Mesenchymal stem cell (in vitro differentiated cells and primary cell): ENCODE data around the gene NUDT19.
"Not testable (repeated sequence)": the region's sequence is repeated elsewhere in the genome, so short reads cannot be mapped to it uniquely, and the experiment has no call there.

Experiments used
- DNase-seq: peaks from one replicate; pipeline ENCODE4 v3.0.0-alpha.2; 2013
- H2AFZ ChIP-seq: one replicate; pipeline ENCODE4 v1.6.1; 2013; ENCODE audit warnings: low read depth, mild to moderate bottlenecking, control low read depth, inconsistent platforms, low read length, moderate library complexity
- H2AK5ac ChIP-seq: 2 replicates; pipeline ENCODE4 v1.6.1; 2013; ENCODE audit warnings: low read length, moderate library complexity, mild to moderate bottlenecking, inconsistent platforms; ENCODE audit not compliant: severe bottlenecking
- H2BK120ac ChIP-seq: one replicate; pipeline ENCODE4 v1.6.1; 2013; ENCODE audit warnings: low read depth, mild to moderate bottlenecking, inconsistent platforms, low read length, moderate library complexity
- H2BK12ac ChIP-seq, 2 experiments: one replicate each; pipeline ENCODE4 v1.6.1; 2013; ENCODE audit warnings: inconsistent platforms in 2 of 2, low read length in 2 of 2, mild to moderate bottlenecking in 2 of 2, moderate library complexity in 2 of 2, control low read depth in 1 of 2
- H2BK15ac ChIP-seq: one replicate; pipeline ENCODE4 v1.6.1; 2013; ENCODE audit warnings: mild to moderate bottlenecking, low read depth, inconsistent platforms; ENCODE audit not compliant: poor library complexity, severe bottlenecking
- H2BK5ac ChIP-seq: 2 replicates; pipeline ENCODE4 v1.6.1; 2013; ENCODE audit warnings: low read depth, mild to moderate bottlenecking, low read length, control low read depth, inconsistent platforms; ENCODE audit not compliant: poor library complexity, severe bottlenecking
- H3K14ac ChIP-seq, 2 experiments: one replicate each; pipeline ENCODE4 v1.6.1; 2013; ENCODE audit warnings: inconsistent platforms in 2 of 2, low read length in 2 of 2, control low read depth in 1 of 2, mild to moderate bottlenecking in 1 of 2, moderate library complexity in 1 of 2
- H3K18ac ChIP-seq, 2 experiments: one replicate each; pipeline ENCODE4 v1.6.1; 2013; ENCODE audit warnings: inconsistent platforms in 2 of 2, low read length in 2 of 2, control low read depth in 1 of 2, low read depth in 1 of 2, mild to moderate bottlenecking in 1 of 2
- H3K23ac ChIP-seq, 2 experiments: one replicate each; pipeline ENCODE4 v1.6.1; 2013; ENCODE audit warnings: inconsistent platforms in 2 of 2, low read length in 2 of 2, mild to moderate bottlenecking in 2 of 2, moderate library complexity in 2 of 2, control low read depth in 1 of 2
- H3K27ac ChIP-seq: 2 replicates; pipeline ENCODE4 v1.5.1; 2013; ENCODE audit warnings: mild to moderate bottlenecking, moderate library complexity, low read length, control low read depth, inconsistent platforms; ENCODE audit not compliant: poor library complexity, severe bottlenecking
- H3K27me3 ChIP-seq, 2 experiments: 2 replicates each; pipeline versions ENCODE4 v1.6.1 to v1.7.0; 2013; ENCODE audit warnings: low read length in 2 of 2, mild to moderate bottlenecking in 2 of 2, moderate library complexity in 2 of 2, control low read depth in 1 of 2, inconsistent platforms in 1 of 2; ENCODE audit not compliant: control insufficient read depth in 1 of 2, insufficient read depth in 1 of 2
- H3K36me3 ChIP-seq, 2 experiments: 2 replicates each; pipeline versions ENCODE4 v1.6.1 to v1.7.0; 2013; ENCODE audit warnings: low read length in 2 of 2, control low read depth in 1 of 2, inconsistent platforms in 1 of 2, low read depth in 1 of 2, mild to moderate bottlenecking in 1 of 2; ENCODE audit not compliant: insufficient read depth in 2 of 2, control insufficient read depth in 1 of 2
- H3K4ac ChIP-seq, 2 experiments: one replicate each; pipeline ENCODE4 v1.6.1; 2013; ENCODE audit warnings: inconsistent platforms in 2 of 2, low read length in 2 of 2, mild to moderate bottlenecking in 2 of 2, moderate library complexity in 2 of 2, control low read depth in 1 of 2, low read depth in 1 of 2
- H3K4me1 ChIP-seq: 2 replicates; pipeline ENCODE4 v1.6.1; 2013; ENCODE audit warnings: low read depth, low read length, control low read depth; ENCODE audit not compliant: control insufficient read depth, insufficient read depth
- H3K4me2 ChIP-seq: 2 replicates; pipeline ENCODE4 v1.6.1; 2013; ENCODE audit warnings: low read length, mild to moderate bottlenecking, inconsistent platforms; ENCODE audit not compliant: poor library complexity, severe bottlenecking
- H3K4me3 ChIP-seq, 2 experiments: 2 replicates each; pipeline versions ENCODE4 v1.5.1 to v1.7.0; 2013; ENCODE audit warnings: low read length in 2 of 2, mild to moderate bottlenecking in 2 of 2, control low read depth in 1 of 2, low read depth in 1 of 2; ENCODE audit not compliant: insufficient read depth in 1 of 2
- H3K79me1 ChIP-seq: replicated peaks from 2 replicates; pipeline ENCODE4 v1.6.1; 2013; ENCODE audit warnings: mild to moderate bottlenecking, control low read depth, low read length, inconsistent platforms; ENCODE audit not compliant: poor library complexity, severe bottlenecking
- H3K9ac ChIP-seq: 2 replicates; pipeline ENCODE4 v1.7.0; 2013; ENCODE audit warnings: mild to moderate bottlenecking, low read length, moderate library complexity
- H3K9me3 ChIP-seq: 2 replicates; pipeline ENCODE4 v1.7.0; 2013; ENCODE audit warnings: mild to moderate bottlenecking, low read length; ENCODE audit not compliant: control insufficient read depth
- H4K8ac ChIP-seq: one replicate; pipeline ENCODE4 v1.6.1; 2013; ENCODE audit warnings: inconsistent platforms, mild to moderate bottlenecking, low read length, moderate library complexity
- H4K91ac ChIP-seq: one replicate; pipeline ENCODE4 v1.6.1; 2013; ENCODE audit warnings: mild to moderate bottlenecking, low read length, inconsistent platforms
- WGBS: methylation state at CpG from one replicate; pipeline ENCODE4 v1.1.7; 2013; ENCODE audit warnings: mixed read lengths; 5-methylcytosine and 5-hydroxymethylcytosine counted together

NUDT19 gene

GRCh38 chr19:32652894-32653598 lies 38.6 kb upstream of the NUDT19 start:
- H3K4me1 ChIP-seq: peaks cover 6% of the 10 kb centered on the region
- no peak overlapping the region for H3K18ac ChIP-seq
- H3K4me3 ChIP-seq: no peak overlapping the region
- H3K27me3 ChIP-seq: no peaks in the 10 kb centered on the region
- H2BK120ac ChIP-seq: no peak overlapping the region
- no peak overlapping the region for H3K4ac ChIP-seq
- no peak overlapping the region for H4K91ac ChIP-seq
- H4K8ac ChIP-seq: no peak overlapping the region
- no peak overlapping the region for H2AFZ ChIP-seq
- no peak overlapping the region for H3K27ac ChIP-seq
- peaks cover 49 to 50% of the 10 kb centered on the region in 2 experiments for H3K36me3 ChIP-seq
- no peak overlapping the region for H2BK5ac ChIP-seq
- no peak overlapping the region for H3K23ac ChIP-seq
- 95% methylated on average over 12 of the region's 12 CpGs for WGBS
- no peak overlapping the region for H2BK12ac ChIP-seq
- H3K9ac ChIP-seq: no peak overlapping the region
- no peak overlapping the region for H2BK15ac ChIP-seq
- H3K14ac ChIP-seq: no peak overlapping the region
- no peak overlapping the region for H2AK5ac ChIP-seq
- H3K4me2 ChIP-seq: no peak overlapping the region
- H3K79me1 ChIP-seq: peaks cover 39% of the 10 kb centered on the region
- DNase-seq: no peak
- no peaks in the 10 kb centered on the region for H3K9me3 ChIP-seq

- Histone ChIP-seq H3K23ac (no peak overlapping the region), H3K9ac (no peak overlapping the region), H2AFZ (no peak overlapping the region), H3K36me3 (peaks cover 50 to 51% of the 10 kb centered on the region in 2 experiments), H2AK5ac (no peak overlapping the region), H3K4me1 (peaks cover 6% of the 10 kb centered on the region), H4K8ac (no peak overlapping the region), H3K4me3 (no peak overlapping the region), H3K79me1 (peaks cover 43% of the 10 kb centered on the region), H2BK120ac (no peak overlapping the region), H3K18ac (no peak overlapping the region), H3K14ac (no peak overlapping the region), H3K9me3 (no peaks in the 10 kb centered on the region), H2BK15ac (no peak overlapping the region), H3K27ac (no peak overlapping the region), H3K4ac (no peak overlapping the region), H4K91ac (no peak overlapping the region), H2BK12ac (no peak overlapping the region), H3K27me3 (no peaks in the 10 kb centered on the region), H3K4me2 (no peak overlapping the region), H2BK5ac (no peak overlapping the region)
- no peak for DNase-seq
- 88% methylated on average over 13 of the region's 15 CpGs for whole genome bisulfite sequencing
These were observed 38.1 kb upstream of the NUDT19 start for GRCh38 chr19:32653599-32653915.

GRCh38 chr19:32656379-32656778 lies 35.2 kb upstream of the NUDT19 start:
- H3K4me2 ChIP-seq, H3K23ac ChIP-seq, H2BK5ac ChIP-seq, H2AK5ac ChIP-seq, H3K9me3 ChIP-seq, H3K14ac ChIP-seq, H3K27ac ChIP-seq, H2BK15ac ChIP-seq, H3K4me3 ChIP-seq, H3K4ac ChIP-seq, H3K27me3 ChIP-seq, H4K8ac ChIP-seq, H2BK12ac ChIP-seq, H3K18ac ChIP-seq, H3K9ac ChIP-seq, DNase-seq, H3K4me1 ChIP-seq, H4K91ac ChIP-seq, H2BK120ac ChIP-seq, H2AFZ ChIP-seq: not testable (repeated sequence)
- Histone ChIP-seq H3K36me3 (peaks cover 40 to 44% of the 10 kb centered on the region in 2 experiments), H3K79me1 (peaks cover 45% of the 10 kb centered on the region)
- WGBS: 100% methylated on average over 8 of the region's 8 CpGs

- H4K8ac ChIP-seq: no peak overlapping the region
- peaks cover 38% of the 10 kb centered on the region for H3K79me1 ChIP-seq
- no peak overlapping the region for H3K14ac ChIP-seq
- no peak overlapping the region for H3K18ac ChIP-seq
- 95% methylated on average over 10 of the region's 10 CpGs for WGBS
- H2BK5ac ChIP-seq: no peak overlapping the region
- H3K9me3 ChIP-seq: no peaks in the 10 kb centered on the region
- no peak overlapping the region for H3K4me2 ChIP-seq
- no peak overlapping the region for H3K4me3 ChIP-seq
- peaks cover 1% of the 10 kb centered on the region for H3K4me1 ChIP-seq
- no peak overlapping the region for H2AFZ ChIP-seq
- H3K23ac ChIP-seq: no peak overlapping the region
- no peak overlapping the region for H2AK5ac ChIP-seq
- no peak overlapping the region for H3K4ac ChIP-seq
- H3K36me3 ChIP-seq: peaks cover 40 to 41% of the 10 kb centered on the region in 2 experiments
- no peak for DNase-seq
- no peak overlapping the region for H2BK120ac ChIP-seq
- H2BK15ac ChIP-seq: no peak overlapping the region
- no peak overlapping the region for H2BK12ac ChIP-seq
- no peak overlapping the region for H3K9ac ChIP-seq
- no peak overlapping the region for H3K27ac ChIP-seq
- H3K27me3 ChIP-seq: no peaks in the 10 kb centered on the region
- no peak overlapping the region for H4K91ac ChIP-seq
These were observed 33.5 kb upstream of the NUDT19 start for GRCh38 chr19:32658075-32658474.
